Posterior cingulate gyrus (tissue), 11 donors: ENCODE measurements around the gene PRICKLE1.

Experiments used
- DNase-seq, 10 donors: peaks; one replicate each; pipeline versions ENCODE4 v3.0.0 to v3.0.0-alpha.2; 2020 to 2021; ENCODE audit warnings: mixed read lengths in 3 of 10
- intact Hi-C: fragments of 100-400 bp; cut with DNase I; formaldehyde crosslinking; loops from one replicate; pipeline ENCODE4 v1.15.1; 2023

Gene PRICKLE1

GRCh38 chr12:42498549-42499247, 90.8 kb downstream of the PRICKLE1 start:
- intact Hi-C loops: no loop called here

GRCh38 chr12:42496886-42497285, 92.7 kb downstream of the PRICKLE1 start:
- intact Hi-C loops: no loop called here
- no peak for DNase-seq

More at GRCh38 chr12:42498549-42499247, 90.8 kb downstream of the PRICKLE1 start:
- no peak for DNase-seq

- DNase-seq: no peak
Measured at GRCh38 chr12:42495244-42495643, 94.3 kb downstream of the PRICKLE1 start.

GRCh38 chr12:42492267-42492666, 97.3 kb downstream of the PRICKLE1 start:
- no peak for DNase-seq
- intact Hi-C loops: no loop called here

More at GRCh38 chr12:42495244-42495643, 94.3 kb downstream of the PRICKLE1 start:
- intact Hi-C loops: no loop called here

- DNase-seq: no peak
- intact Hi-C loops: no loop called here
Measured at GRCh38 chr12:42490261-42490842, 99.2 kb downstream of the PRICKLE1 start.

- intact Hi-C loops: no loop called here
- no peak for DNase-seq
Measured at GRCh38 chr12:42486407-42486806, 103.1 kb downstream of the PRICKLE1 start.

- intact Hi-C loops: no loop called here
Measured at GRCh38 chr12:42485823-42486222, 103.7 kb downstream of the PRICKLE1 start.

GRCh38 chr12:42484996-42485395, 104.5 kb downstream of the PRICKLE1 start:
- intact Hi-C loops: no loop called here
- DNase-seq: no peak

More at GRCh38 chr12:42485823-42486222, 103.7 kb downstream of the PRICKLE1 start:
- DNase-seq: no peak

GRCh38 chr12:42483521-42483790, 106.1 kb downstream of the PRICKLE1 start:
- intact Hi-C loops: loop anchor here (2.0 kb wide), 2 partner anchors 85 to 853 kb away; no protein-coding TSS in a partner anchor
- DNase-seq: peak in 2 of 10 donors; percentile 20 to 83

GRCh38 chr12:42482748-42483520, 106.6 kb downstream of the PRICKLE1 start:
- intact Hi-C loops: loop anchor here (2.0 kb wide), 2 partner anchors 86 to 854 kb away; no protein-coding TSS in a partner anchor
- DNase-seq: peak; percentile 36 to 94 (median 65)

GRCh38 chr12:42482041-42482747, 107.4 kb downstream of the PRICKLE1 start:
- intact Hi-C loops: loop anchor here (2.0 kb wide), 2 partner anchors 87 to 855 kb away; no protein-coding TSS in a partner anchor
- no peak for DNase-seq

GRCh38 chr12:42481368-42481767, 108.2 kb downstream of the PRICKLE1 start:
- intact Hi-C loops: no loop called here
- no peak for DNase-seq

- intact Hi-C loops: no loop called here
- no peak for DNase-seq
Measured at GRCh38 chr12:42477941-42478340, 111.6 kb downstream of the PRICKLE1 start.

- intact Hi-C loops: no loop called here
Measured at GRCh38 chr12:42475106-42475505, 114.4 kb downstream of the PRICKLE1 start.

GRCh38 chr12:42474391-42474790, 115.2 kb downstream of the PRICKLE1 start:
- no peak for DNase-seq
- intact Hi-C loops: no loop called here

More at GRCh38 chr12:42475106-42475505, 114.4 kb downstream of the PRICKLE1 start:
- DNase-seq: no peak

GRCh38 chr12:42473561-42473960, 116.0 kb downstream of the PRICKLE1 start:
- DNase-seq: no peak
- intact Hi-C loops: no loop called here

GRCh38 chr12:42473130-42473529, 116.4 kb downstream of the PRICKLE1 start:
- intact Hi-C loops: no loop called here
- no peak for DNase-seq

- intact Hi-C loops: no loop called here
- no peak for DNase-seq
Measured at GRCh38 chr12:42472376-42472775, 117.2 kb downstream of the PRICKLE1 start.

GRCh38 chr12:42469355-42470175, 120.0 kb downstream of the PRICKLE1 start:
- intact Hi-C loops: no loop called here
- DNase-seq: no peak

- DNase-seq: peak in 1 of 10 donors; percentile 10
- intact Hi-C loops: no loop called here
Measured at GRCh38 chr12:42468921-42469320, 120.6 kb downstream of the PRICKLE1 start.
